Caco-2 (cell line): ENCODE results near the gene HOXD8. TPM values are rescaled to one million over a fixed set of nuclear protein-coding genes. Genes with fewer than 3 reads are reported as not detected.

Experiments
- BruUV-seq: library from RNA; stranded (reverse); fragments of 400-500 nt; replicated peaks from 2 replicates; lab custom pipeline; 2021; lab: Mats Ljungman, UMichigan
- CTCF ChIA-PET: fragments of 300-600 bp; sonication (Branson Sonifier 250); formaldehyde crosslinking; loops from one replicate; lab custom pipeline; 2022; ENCODE audit warnings: antibody characterized with exemption; lab: Charles Lee
- POLR2A ChIA-PET: fragments of 300-600 bp; sonication (Branson Sonifier 250); formaldehyde crosslinking; loops from one replicate; lab custom pipeline; 2022; ENCODE audit warnings: antibody characterized with exemption; lab: Charles Lee
- DNase-seq, 2 experiments: peaks; one replicate each; pipeline versions ENCODE4 v3.0.0 to v3.0.0-alpha.2; 2020 to 2022
- H3K27me3 ChIP-seq: replicated peaks from 2 replicates; pipeline ENCODE4 v1.6.0; 2011; ENCODE audit warnings: low read length; ENCODE audit not compliant: control insufficient read depth, insufficient read depth
- H3K36me3 ChIP-seq: 2 replicates; pipeline ENCODE4 v1.5.1; 2011; ENCODE audit warnings: low read length; ENCODE audit not compliant: control insufficient read depth, insufficient read depth
- H3K4me1 ChIP-seq: fragments of 250-450 bp; sonication (Bioruptor Pico); 2 replicates; pipeline ENCODE4 v1.5.1; 2020; ENCODE audit warnings: mild to moderate bottlenecking
- H3K4me3 ChIP-seq: 2 replicates; pipeline ENCODE4 v1.5.1; 2011; ENCODE audit warnings: low read depth, mild to moderate bottlenecking, control low read depth, low read length
- H3K9me3 ChIP-seq: fragments of 250-450 bp; sonication (Bioruptor Pico); 2 replicates; pipeline ENCODE4 v1.5.1; 2020; ENCODE audit warnings: mild to moderate bottlenecking, moderate library complexity
- H3K27ac Mint-ChIP-seq: one replicate; pipeline ENCODE4 v1.8.0; 2022; ENCODE audit warnings: mixed read lengths; ENCODE audit not compliant: unreplicated experiment
- H3K27me3 Mint-ChIP-seq: one replicate; pipeline ENCODE4 v1.8.0; 2022; ENCODE audit warnings: mixed read lengths; ENCODE audit not compliant: insufficient read depth, unreplicated experiment
- H3K36me3 Mint-ChIP-seq: one replicate; pipeline ENCODE4 v1.8.0; 2022; ENCODE audit warnings: mild to moderate bottlenecking, mixed read lengths; ENCODE audit not compliant: insufficient read depth, unreplicated experiment
- H3K4me1 Mint-ChIP-seq: one replicate; pipeline ENCODE4 v1.8.0; 2022; ENCODE audit warnings: low read depth, mixed read lengths; ENCODE audit not compliant: unreplicated experiment
- H3K4me3 Mint-ChIP-seq: one replicate; pipeline ENCODE4 v1.8.0; 2022; ENCODE audit warnings: mild to moderate bottlenecking, moderate library complexity, mixed read lengths; ENCODE audit not compliant: unreplicated experiment
- H3K9me3 Mint-ChIP-seq: one replicate; pipeline ENCODE4 v1.8.0; 2022; ENCODE audit warnings: mixed read lengths; ENCODE audit not compliant: unreplicated experiment
- CTCF ChIP-seq, 2 experiments: fragments of 200-600 bp in 1 of 2; IDR thresholded peaks; 1 replicate in 1 of 2; 2 replicates in 1 of 2; pipeline versions ENCODE4 v1.5.1 to v1.8.0; 2011 to 2022; ENCODE audit warnings: antibody characterized with exemption in 1 of 2, control low read depth in 1 of 2, inconsistent platforms in 1 of 2, low read depth in 1 of 2, low read length in 1 of 2, mild to moderate bottlenecking in 1 of 2, moderate library complexity in 1 of 2; ENCODE audit not compliant: insufficient read depth in 1 of 2, severe bottlenecking in 1 of 2, unreplicated experiment in 1 of 2
- intact Hi-C: fragments of 100-400 bp; cut with micrococcal nuclease; formaldehyde crosslinking; loops from one replicate; pipeline ENCODE4 v1.10.0; 2022; ENCODE audit not compliant: unreplicated experiment
- total RNA-seq: library from RNA; stranded (reverse); gene quantifications from 2 replicates; pipeline ENCODE4 v1.2.3, GENCODE V29; 2022

The HOXD8 gene
- total RNA-seq, 1 experiment from 2014 or later = not detected

GRCh38 chr2:176175709-176176607 lies 46.5 kb downstream of the HOXD8 start:
- TF ChIP-seq CTCF (IDR thresholded peaks at IDR 0.05; ENCODE audit: insufficient read depth in 1 of 2, low read depth in 1 of 2, low read length in 1 of 2, severe bottlenecking in 1 of 2, unreplicated experiment in 1 of 2) = no peak
- Mint-ChIP-seq H3K27ac (no peak overlapping the region), H3K4me1 (no peaks in the 10 kb centered on the region), H3K27me3 (peaks cover 19% of the 10 kb centered on the region), H3K9me3 (no peaks in the 10 kb centered on the region), H3K36me3 (no peaks in the 10 kb centered on the region), H3K4me3 (no peak overlapping the region)
- peaks cover 7% of the 10 kb centered on the region; the same call in 1 of the 2 replicates for H3K4me1 ChIP-seq
- intact Hi-C loops = no loop called here
- H3K9me3 ChIP-seq = no peaks in the 10 kb centered on the region
- ChIA-PET CTCF (interaction anchor here (0.6 kb wide), 1 partner anchor 462 kb away, joined by 4 read pairs; no protein-coding TSS in a partner anchor), POLR2A (no interaction called here)
- no peak overlapping the region for H3K4me3 ChIP-seq
- no peak for DNase-seq
- peaks cover 3% of the 10 kb centered on the region; the same call in 1 of the 2 replicates for H3K27me3 ChIP-seq
- no TSS peak for BruUV-seq
- no peaks in the 10 kb centered on the region for H3K36me3 ChIP-seq

- H3K4me1 Mint-ChIP-seq = no peaks in the 10 kb centered on the region
- ChIA-PET CTCF (no interaction called here), POLR2A (no interaction called here)
- BruUV-seq = no TSS peak
- Histone ChIP-seq H3K4me3 (peak overlapping the region; percentile 31), H3K4me1 (peaks cover 7% of the 10 kb centered on the region; the same call in 1 of the 2 replicates), H3K9me3 (no peaks in the 10 kb centered on the region), H3K27me3 (peaks cover 3% of the 10 kb centered on the region; the same call in 1 of the 2 replicates), H3K36me3 (no peaks in the 10 kb centered on the region)
- intact Hi-C loops = no loop called here
- H3K27me3 Mint-ChIP-seq = peaks cover 19% of the 10 kb centered on the region
- peak overlapping the region; percentile 63 for H3K4me3 Mint-ChIP-seq
- H3K9me3 Mint-ChIP-seq = no peaks in the 10 kb centered on the region
- H3K36me3 Mint-ChIP-seq = no peaks in the 10 kb centered on the region
- TF ChIP-seq CTCF (IDR thresholded peaks at IDR 0.05; ENCODE audit: insufficient read depth in 1 of 2, low read depth in 1 of 2, low read length in 1 of 2, severe bottlenecking in 1 of 2, unreplicated experiment in 1 of 2) = no peak
- DNase-seq = no peak
- H3K27ac Mint-ChIP-seq = no peak overlapping the region
Measured at GRCh38 chr2:176177580-176178037, 48.1 kb downstream of the HOXD8 start.

GRCh38 chr2:176178038-176178756 lies 48.7 kb downstream of the HOXD8 start:
- POLR2A ChIA-PET = no interaction called here
- no peaks in the 10 kb centered on the region for H3K36me3 ChIP-seq

More at GRCh38 chr2:176178038-176178756, 48.7 kb downstream of the HOXD8 start:
- BruUV-seq = no TSS peak
- no peak for TF ChIP-seq CTCF (IDR thresholded peaks at IDR 0.05; ENCODE audit: insufficient read depth in 1 of 2, low read depth in 1 of 2, low read length in 1 of 2, severe bottlenecking in 1 of 2, unreplicated experiment in 1 of 2)
- no peaks in the 10 kb centered on the region for H3K9me3 ChIP-seq
- CTCF ChIA-PET = no interaction called here
- no peak for DNase-seq
- no peaks in the 10 kb centered on the region for H3K9me3 Mint-ChIP-seq
- H3K27me3 ChIP-seq = peaks cover 3% of the 10 kb centered on the region; the same call in 1 of the 2 replicates
- no peaks in the 10 kb centered on the region for H3K4me1 Mint-ChIP-seq
- peak overlapping the region; percentile 31 for H3K4me3 ChIP-seq
- peaks cover 7% of the 10 kb centered on the region; the same call in 1 of the 2 replicates for H3K4me1 ChIP-seq
- H3K4me3 Mint-ChIP-seq = peak overlapping the region; percentile 63
- H3K27me3 Mint-ChIP-seq = peaks cover 16% of the 10 kb centered on the region
- no peaks in the 10 kb centered on the region for H3K36me3 Mint-ChIP-seq
- intact Hi-C loops = no loop called here
- H3K27ac Mint-ChIP-seq = no peak overlapping the region
